HG02571 (cell line): ENCODE measurements around the gene GALE.

Experiments used
- ATAC-seq: cut with Tn5 transposase; IDR thresholded peaks from one replicate; pipeline ENCODE4 v1.9.1; 2021; ENCODE audit warnings: mild to moderate bottlenecking, moderate library complexity; ENCODE audit not compliant: unreplicated experiment

Gene GALE

GRCh38 chr1:23756676-23757075, 43.9 kb downstream of the GALE start:
- no peak for ATAC-seq

GRCh38 chr1:23752909-23753308, 47.6 kb downstream of the GALE start:
- ATAC-seq = no peak

- no peak for ATAC-seq
Measured at GRCh38 chr1:23751815-23752200, 48.7 kb downstream of the GALE start.

- ATAC-seq = no peak
Measured at GRCh38 chr1:23751050-23751814, 49.3 kb downstream of the GALE start.

- ATAC-seq = no peak
Measured at GRCh38 chr1:23748016-23748415, 52.5 kb downstream of the GALE start.
